ENCODE results near the gene FAM24A.

FAM24A gene

GRCh38 chr10:122931088-122931906 is 20.9 kb downstream of the FAM24A start:
- H3K9me3 ChIP-seq (ENCODE audit: insufficient read depth, low read depth, low read length), result peaks cover 8% of the 10 kb centered on the region; the same call in 1 of the 2 replicates
- H3K36me3 ChIP-seq (ENCODE audit: insufficient read depth, low read length), result peaks cover 12% of the 10 kb centered on the region
- H3K4me3 ChIP-seq (ENCODE audit: low read length), result no peak overlapping the region
- H3K27ac ChIP-seq (ENCODE audit: low read depth, low read length), result no peak overlapping the region
- WGBS, result 96% methylated on average over 6 of the region's 6 CpGs
- no peaks in the 10 kb centered on the region for H3K27me3 ChIP-seq (ENCODE audit: insufficient read depth, low read length)
- no peak overlapping the region for H3K9ac ChIP-seq (ENCODE audit: low read depth, low read length)
- no peaks in the 10 kb centered on the region for H3K4me1 ChIP-seq (ENCODE audit: insufficient read depth, low read length)

- peaks cover 45% of the 10 kb centered on the region for H3K36me3 ChIP-seq (ENCODE audit: insufficient read depth, low read length)
- H3K4me3 ChIP-seq (ENCODE audit: low read length), result no peak overlapping the region
- no peaks in the 10 kb centered on the region for H3K4me1 ChIP-seq (ENCODE audit: insufficient read depth, low read length)
- H3K9me3 ChIP-seq (ENCODE audit: insufficient read depth, low read depth, low read length), result peaks cover 4% of the 10 kb centered on the region; the same call in 1 of the 2 replicates
- H3K9ac ChIP-seq (ENCODE audit: low read depth, low read length), result no peak overlapping the region
- no peak overlapping the region for H3K27ac ChIP-seq (ENCODE audit: low read depth, low read length)
- no peaks in the 10 kb centered on the region for H3K27me3 ChIP-seq (ENCODE audit: insufficient read depth, low read length)
- WGBS, result no CpG with 5 or more reads among the region's 1 CpG
Measured at GRCh38 chr10:122939133-122939855, 28.9 kb downstream of the FAM24A start.

- Histone ChIP-seq H3K36me3 (ENCODE audit: insufficient read depth, low read length) (peaks cover 43% of the 10 kb centered on the region), H3K4me1 (ENCODE audit: insufficient read depth, low read length) (no peaks in the 10 kb centered on the region), H3K27ac (ENCODE audit: low read depth, low read length) (no peak overlapping the region), H3K9me3 (ENCODE audit: insufficient read depth, low read depth, low read length) (peaks cover 4% of the 10 kb centered on the region; the same call in 1 of the 2 replicates), H3K4me3 (ENCODE audit: low read length) (no peak overlapping the region), H3K9ac (ENCODE audit: low read depth, low read length) (no peak overlapping the region), H3K27me3 (ENCODE audit: insufficient read depth, low read length) (no peaks in the 10 kb centered on the region)
- WGBS, result no CpG with 5 or more reads among the region's 1 CpG
Measured at GRCh38 chr10:122939856-122940543, 29.6 kb downstream of the FAM24A start.

- H3K36me3 ChIP-seq (ENCODE audit: insufficient read depth, low read length), result peaks cover 47% of the 10 kb centered on the region
- 97% methylated on average over 3 of the region's 3 CpGs for WGBS
- no peaks in the 10 kb centered on the region for H3K27me3 ChIP-seq (ENCODE audit: insufficient read depth, low read length)
- no peaks in the 10 kb centered on the region for H3K4me1 ChIP-seq (ENCODE audit: insufficient read depth, low read length)
- no peaks in the 10 kb centered on the region for H3K9me3 ChIP-seq (ENCODE audit: insufficient read depth, low read depth, low read length)
- no peak overlapping the region for H3K4me3 ChIP-seq (ENCODE audit: low read length)
- no peak overlapping the region for H3K27ac ChIP-seq (ENCODE audit: low read depth, low read length)
- H3K9ac ChIP-seq (ENCODE audit: low read depth, low read length), result no peak overlapping the region
Measured at GRCh38 chr10:122949296-122949695, 38.9 kb downstream of the FAM24A start.

GRCh38 chr10:122953902-122954730 is 43.7 kb downstream of the FAM24A start, which contains the start of gene C10orf88:
C10orf88 (minus strand) TSS chr10:122954227; CDS start chr10:122954178, 49 bp downstream.
- H3K9ac ChIP-seq (ENCODE audit: low read depth, low read length), result peak within 1 kb of the TSS; percentile 72
- 9% methylated on average over 77 of the region's 77 CpGs for WGBS
- peaks cover 29% of the 10 kb centered on the region for H3K27me3 ChIP-seq (ENCODE audit: insufficient read depth, low read length)
- peak within 1 kb of the TSS; percentile 69; the same call in 1 of the 2 replicates for H3K27ac ChIP-seq (ENCODE audit: low read depth, low read length)
- H3K4me1 ChIP-seq (ENCODE audit: insufficient read depth, low read length), result no peaks in the 10 kb centered on the region
- peaks cover 12% of the 10 kb centered on the region for H3K36me3 ChIP-seq (ENCODE audit: insufficient read depth, low read length)
- H3K4me3 ChIP-seq (ENCODE audit: low read length), result peak within 1 kb of the TSS; percentile 75
- peaks cover 11% of the 10 kb centered on the region for H3K9me3 ChIP-seq (ENCODE audit: insufficient read depth, low read depth, low read length)

- no peaks in the 10 kb centered on the region for H3K4me1 ChIP-seq (ENCODE audit: insufficient read depth, low read length)
- 92% methylated on average over 12 of the region's 13 CpGs for WGBS
- H3K9me3 ChIP-seq (ENCODE audit: insufficient read depth, low read depth, low read length), result peaks cover 11% of the 10 kb centered on the region
- no peak overlapping the region for H3K9ac ChIP-seq (ENCODE audit: low read depth, low read length)
- peaks cover 7% of the 10 kb centered on the region; the same call in 1 of the 2 replicates for H3K36me3 ChIP-seq (ENCODE audit: insufficient read depth, low read length)
- 0 out of 2 replicates have a peak overlapping the region, but pooled peaks have one; percentile 25 for H3K4me3 ChIP-seq (ENCODE audit: low read length)
- H3K27me3 ChIP-seq (ENCODE audit: insufficient read depth, low read length), result peaks cover 29% of the 10 kb centered on the region
- H3K27ac ChIP-seq (ENCODE audit: low read depth, low read length), result no peak overlapping the region
Measured at GRCh38 chr10:122954731-122955050, 44.3 kb downstream of the FAM24A start.

- WGBS, result 100% methylated on average over 1 of the region's 1 CpG
- no peak overlapping the region for H3K9ac ChIP-seq (ENCODE audit: low read depth, low read length)
Measured at GRCh38 chr10:122955892-122956291, 45.5 kb downstream of the FAM24A start.

GRCh38 chr10:122957474-122957873 is 47.1 kb downstream of the FAM24A start:
- Histone ChIP-seq H3K4me1 (ENCODE audit: insufficient read depth, low read length) (no peaks in the 10 kb centered on the region), H3K36me3 (ENCODE audit: insufficient read depth, low read length) (no peaks in the 10 kb centered on the region), H3K4me3 (ENCODE audit: low read length) (no peak overlapping the region), H3K27ac (ENCODE audit: low read depth, low read length) (no peak overlapping the region), H3K9me3 (ENCODE audit: insufficient read depth, low read depth, low read length) (peaks cover 11% of the 10 kb centered on the region), H3K9ac (ENCODE audit: low read depth, low read length) (no peak overlapping the region), H3K27me3 (ENCODE audit: insufficient read depth, low read length) (peaks cover 29% of the 10 kb centered on the region)
- WGBS, result 92% methylated on average over 5 of the region's 5 CpGs

More at GRCh38 chr10:122955892-122956291, 45.5 kb downstream of the FAM24A start:
- Histone ChIP-seq H3K4me3 (ENCODE audit: low read length) (no peak overlapping the region), H3K9me3 (ENCODE audit: insufficient read depth, low read depth, low read length) (peaks cover 11% of the 10 kb centered on the region), H3K36me3 (ENCODE audit: insufficient read depth, low read length) (peaks cover 4% of the 10 kb centered on the region; the same call in 1 of the 2 replicates), H3K27ac (ENCODE audit: low read depth, low read length) (no peak overlapping the region), H3K4me1 (ENCODE audit: insufficient read depth, low read length) (no peaks in the 10 kb centered on the region), H3K27me3 (ENCODE audit: insufficient read depth, low read length) (peaks cover 29% of the 10 kb centered on the region)

- Histone ChIP-seq H3K36me3 (ENCODE audit: insufficient read depth, low read length) (no peaks in the 10 kb centered on the region), H3K4me1 (ENCODE audit: insufficient read depth, low read length) (no peaks in the 10 kb centered on the region), H3K27ac (ENCODE audit: low read depth, low read length) (no peak overlapping the region), H3K27me3 (ENCODE audit: insufficient read depth, low read length) (no peaks in the 10 kb centered on the region; the same call in 1 of the 2 replicates), H3K9me3 (ENCODE audit: insufficient read depth, low read depth, low read length) (peaks cover 21% of the 10 kb centered on the region), H3K9ac (ENCODE audit: low read depth, low read length) (no peak overlapping the region), H3K4me3 (ENCODE audit: low read length) (no peak overlapping the region)
- WGBS, result 72% methylated on average over 3 of the region's 3 CpGs
Measured at GRCh38 chr10:122962405-122962804, 52.0 kb downstream of the FAM24A start.
